ENCODE data around the gene EXOC3L4. TPM values are rescaled to one million over a fixed set of nuclear protein-coding genes. Genes with fewer than 3 reads are reported as not detected.
A peak's percentile ranks its signal among the peaks of the same experiment; 100 is the strongest.

Gene EXOC3L4
- total RNA-seq, 1 experiment from 2014 or later = 6.3 TPM

DNA sequence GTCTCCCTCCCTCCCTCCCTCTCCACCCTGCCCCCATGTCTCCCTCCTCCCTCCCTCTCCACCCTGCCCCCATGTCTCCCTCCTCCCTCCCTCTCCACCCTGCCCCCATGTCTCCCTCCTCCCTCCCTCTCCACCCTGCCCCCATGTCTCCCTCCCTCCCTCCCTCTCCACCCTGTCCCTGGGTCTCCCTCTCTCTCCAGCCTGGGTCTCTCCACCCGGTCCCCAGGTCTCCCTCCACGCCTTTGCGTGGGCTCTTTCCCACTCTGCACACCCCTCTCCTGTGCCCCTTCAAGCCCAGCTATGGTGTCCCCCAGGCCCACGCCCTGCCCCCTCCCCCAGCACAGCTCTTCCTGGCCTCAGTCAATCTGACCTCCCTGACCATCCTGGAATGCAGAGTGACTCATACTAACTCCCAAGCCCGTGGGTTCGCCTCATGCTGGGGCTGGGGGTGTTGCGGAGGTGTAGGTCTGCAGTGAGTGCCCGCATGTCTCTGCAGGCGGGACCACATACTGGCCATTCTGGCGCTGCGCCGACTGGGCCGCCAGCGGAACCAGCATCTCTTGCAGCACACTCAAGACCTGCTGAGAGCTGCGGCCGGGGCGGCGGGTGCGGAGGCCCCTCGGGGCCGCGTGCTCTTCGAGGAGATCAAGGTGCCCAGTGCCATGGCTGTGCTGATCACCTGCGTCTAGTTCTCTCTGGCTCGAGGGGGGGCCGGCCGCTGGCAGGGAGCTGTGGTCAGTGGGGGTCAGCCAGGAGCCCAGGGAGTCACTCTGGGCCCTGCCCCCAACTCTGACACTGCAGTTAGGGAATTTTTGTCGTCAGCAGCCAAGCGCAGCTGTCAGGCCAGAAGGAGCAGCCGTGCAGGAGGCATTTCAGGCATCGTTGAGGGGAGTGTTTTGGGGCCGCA, 15.3 kb downstream of the EXOC3L4 start:
- TF ChIP-seq, protein P1, sequence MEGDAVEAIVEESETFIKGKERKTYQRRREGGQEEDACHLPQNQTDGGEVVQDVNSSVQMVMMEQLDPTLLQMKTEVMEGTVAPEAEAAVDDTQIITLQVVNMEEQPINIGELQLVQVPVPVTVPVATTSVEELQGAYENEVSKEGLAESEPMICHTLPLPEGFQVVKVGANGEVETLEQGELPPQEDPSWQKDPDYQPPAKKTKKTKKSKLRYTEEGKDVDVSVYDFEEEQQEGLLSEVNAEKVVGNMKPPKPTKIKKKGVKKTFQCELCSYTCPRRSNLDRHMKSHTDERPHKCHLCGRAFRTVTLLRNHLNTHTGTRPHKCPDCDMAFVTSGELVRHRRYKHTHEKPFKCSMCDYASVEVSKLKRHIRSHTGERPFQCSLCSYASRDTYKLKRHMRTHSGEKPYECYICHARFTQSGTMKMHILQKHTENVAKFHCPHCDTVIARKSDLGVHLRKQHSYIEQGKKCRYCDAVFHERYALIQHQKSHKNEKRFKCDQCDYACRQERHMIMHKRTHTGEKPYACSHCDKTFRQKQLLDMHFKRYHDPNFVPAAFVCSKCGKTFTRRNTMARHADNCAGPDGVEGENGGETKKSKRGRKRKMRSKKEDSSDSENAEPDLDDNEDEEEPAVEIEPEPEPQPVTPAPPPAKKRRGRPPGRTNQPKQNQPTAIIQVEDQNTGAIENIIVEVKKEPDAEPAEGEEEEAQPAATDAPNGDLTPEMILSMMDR (IDR thresholded peaks at IDR 0.05; ENCODE audit: insufficient read depth in 1 of 2, low read depth in 1 of 2, low read length in 1 of 2, severe bottlenecking in 1 of 2, unreplicated experiment in 1 of 2) = no peak
- Mint-ChIP-seq H3K36me3 (ENCODE audit: insufficient read depth, unreplicated experiment) (peaks cover 16% of the 10 kb centered on the region), H3K27ac (ENCODE audit: unreplicated experiment) (peak overlapping the region; percentile 49), H3K27me3 (ENCODE audit: insufficient read depth, unreplicated experiment) (no peaks in the 10 kb centered on the region), H3K4me3 (ENCODE audit: unreplicated experiment) (no peak overlapping the region), H3K4me1 (ENCODE audit: low read depth, unreplicated experiment) (peaks cover 17% of the 10 kb centered on the region), H3K9me3 (ENCODE audit: unreplicated experiment) (no peaks in the 10 kb centered on the region)
- peak; percentile 43 to 67 for DNase-seq
- Histone ChIP-seq H3K9me3 (no peaks in the 10 kb centered on the region), H3K4me1 (peaks cover 27% of the 10 kb centered on the region), H3K36me3 (ENCODE audit: control insufficient read depth, insufficient read depth, low read length) (no peaks in the 10 kb centered on the region), H3K4me3 (ENCODE audit: low read depth, low read length) (no peak overlapping the region), H3K27me3 (replicated peaks; ENCODE audit: control insufficient read depth, insufficient read depth, low read length) (no peaks in the 10 kb centered on the region)
- ChIA-PET CTCF (interaction anchor here (0.7 to 1.9 kb wide), 3 partner anchors 9 to 17 kb away, joined by 5 to 8 read pairs (median 6); no protein-coding TSS in a partner anchor), POLR2A (interaction anchor here (0.6 kb wide), 1 partner anchor 9 kb away, joined by 3 read pairs; no protein-coding TSS in a partner anchor)
- no TSS peak for BruUV-seq (replicated peaks)
- intact Hi-C loops (cut with micrococcal nuclease; ENCODE audit: unreplicated experiment) = no loop called here

DNA sequence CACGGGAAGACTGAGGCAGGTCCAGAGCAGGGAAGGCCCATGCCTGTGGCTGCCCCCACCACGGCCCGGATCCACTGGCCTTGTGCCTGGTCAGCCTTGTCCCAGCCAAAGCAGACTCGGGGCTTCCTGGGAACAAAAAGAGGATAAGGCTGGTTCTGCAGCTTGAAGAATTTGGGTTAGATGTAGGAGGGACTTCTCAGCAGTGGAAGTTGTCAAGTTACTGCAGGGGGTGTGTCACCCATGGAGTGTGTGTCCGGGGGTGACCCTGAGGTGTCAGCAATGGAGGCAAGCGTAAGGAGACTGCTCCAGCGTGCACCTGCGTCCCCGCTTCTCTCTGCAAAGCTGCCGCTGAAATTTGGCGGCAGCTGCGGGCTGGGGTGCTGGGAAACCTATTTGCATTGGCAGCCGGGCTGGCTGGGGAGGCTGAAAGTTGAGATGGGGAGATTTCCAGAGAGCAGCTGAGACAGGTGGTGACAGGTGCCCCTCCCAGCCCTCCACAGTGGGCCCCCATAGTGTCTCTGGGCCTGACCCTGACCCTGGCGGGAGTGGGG, 16.2 kb downstream of the EXOC3L4 start:
- ChIA-PET POLR2A (no interaction called here), CTCF (interaction anchor here (0.9 kb wide), 1 partner anchor 11 kb away, joined by 6 read pairs; no protein-coding TSS in a partner anchor)
- peak overlapping the region; percentile 49 for H3K27ac Mint-ChIP-seq (ENCODE audit: unreplicated experiment)
- H3K27me3 Mint-ChIP-seq (ENCODE audit: insufficient read depth, unreplicated experiment) = no peaks in the 10 kb centered on the region
- TF ChIP-seq, protein P1 (IDR thresholded peaks at IDR 0.05; ENCODE audit: insufficient read depth in 1 of 2, low read depth in 1 of 2, low read length in 1 of 2, severe bottlenecking in 1 of 2, unreplicated experiment in 1 of 2) = no peak
- Histone ChIP-seq H3K9me3 (peaks cover 5% of the 10 kb centered on the region; the same call in 1 of the 2 replicates), H3K4me1 (peaks cover 29% of the 10 kb centered on the region), H3K36me3 (ENCODE audit: control insufficient read depth, insufficient read depth, low read length) (no peaks in the 10 kb centered on the region), H3K27me3 (replicated peaks; ENCODE audit: control insufficient read depth, insufficient read depth, low read length) (no peaks in the 10 kb centered on the region), H3K4me3 (ENCODE audit: low read depth, low read length) (no peak overlapping the region)
- H3K4me3 Mint-ChIP-seq (ENCODE audit: unreplicated experiment) = no peak overlapping the region
- H3K4me1 Mint-ChIP-seq (ENCODE audit: low read depth, unreplicated experiment) = peaks cover 9% of the 10 kb centered on the region
- intact Hi-C loops (cut with micrococcal nuclease; ENCODE audit: unreplicated experiment) = no loop called here
- no TSS peak for BruUV-seq (replicated peaks)
- H3K36me3 Mint-ChIP-seq (ENCODE audit: insufficient read depth, unreplicated experiment) = peaks cover 11% of the 10 kb centered on the region
- H3K9me3 Mint-ChIP-seq (ENCODE audit: unreplicated experiment) = no peaks in the 10 kb centered on the region
- no peak for DNase-seq

DNA sequence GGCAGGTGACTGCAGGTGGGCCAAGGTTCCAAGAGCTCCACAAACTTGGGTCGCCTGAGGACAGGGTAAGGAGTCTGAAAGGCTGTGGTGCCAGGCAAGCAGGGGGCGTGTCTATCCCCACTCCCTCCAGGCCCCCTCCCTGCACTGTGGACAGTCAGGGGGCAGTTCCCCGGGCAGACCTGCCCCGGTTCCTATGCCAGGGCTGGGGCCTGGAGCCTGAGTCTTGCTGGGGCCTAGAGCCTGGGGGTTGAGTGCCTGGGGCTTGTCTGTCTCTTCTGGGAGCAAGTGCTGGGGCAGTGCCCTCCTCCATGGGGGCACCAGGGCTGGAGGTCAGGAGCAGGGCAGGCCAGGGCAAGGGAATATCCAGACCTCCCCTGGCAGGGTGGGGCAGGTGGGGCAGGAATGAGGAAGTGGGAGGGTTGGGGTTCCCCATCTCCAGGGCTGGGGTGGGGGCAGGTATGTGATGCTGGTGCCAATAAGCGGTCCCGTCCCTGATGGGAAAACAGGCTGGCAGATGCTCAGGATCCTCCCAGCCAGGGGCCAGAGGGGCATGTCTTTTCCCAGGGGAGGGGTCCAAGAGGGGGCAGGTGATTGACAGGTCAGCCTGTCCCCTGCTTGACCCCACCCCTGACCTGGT, 16.8 kb downstream of the EXOC3L4 start:
- no peaks in the 10 kb centered on the region for H3K27me3 ChIP-seq (replicated peaks; ENCODE audit: control insufficient read depth, insufficient read depth, low read length)
- Mint-ChIP-seq H3K27ac (ENCODE audit: unreplicated experiment) (peak overlapping the region; percentile 49), H3K36me3 (ENCODE audit: insufficient read depth, unreplicated experiment) (peaks cover 11% of the 10 kb centered on the region), H3K4me1 (ENCODE audit: low read depth, unreplicated experiment) (peaks cover 9% of the 10 kb centered on the region), H3K27me3 (ENCODE audit: insufficient read depth, unreplicated experiment) (no peaks in the 10 kb centered on the region), H3K9me3 (ENCODE audit: unreplicated experiment) (no peaks in the 10 kb centered on the region), H3K4me3 (ENCODE audit: unreplicated experiment) (no peak overlapping the region)
- no TSS peak for BruUV-seq (replicated peaks)
- peaks cover 35% of the 10 kb centered on the region for H3K4me1 ChIP-seq
- no peaks in the 10 kb centered on the region for H3K36me3 ChIP-seq (ENCODE audit: control insufficient read depth, insufficient read depth, low read length)
- peaks cover 5% of the 10 kb centered on the region; the same call in 1 of the 2 replicates for H3K9me3 ChIP-seq
- POLR2A ChIA-PET = no interaction called here
- H3K4me3 ChIP-seq (ENCODE audit: low read depth, low read length) = no peak overlapping the region
- no peak for DNase-seq
- TF ChIP-seq, protein P1 (IDR thresholded peaks at IDR 0.05; ENCODE audit: insufficient read depth in 1 of 2, low read depth in 1 of 2, low read length in 1 of 2, severe bottlenecking in 1 of 2, unreplicated experiment in 1 of 2) = no peak
- CTCF ChIA-PET = no interaction called here
- intact Hi-C loops (cut with micrococcal nuclease; ENCODE audit: unreplicated experiment) = no loop called here
